Muscle of leg (tissue), 16 donors: Measurements from ENCODE around the gene TTPAL. TPM values are rescaled to one million over a fixed set of nuclear protein-coding genes. Genes with fewer than 3 reads are reported as not detected.
A peak's percentile ranks its signal among the peaks of the same experiment; 100 is the strongest.

ENCODE experiments used
- DNase-seq: peaks from one replicate; pipeline ENCODE4 v3.0.0; 2013
- H3K27ac ChIP-seq: one replicate; pipeline ENCODE4 v1.5.1; 2013; ENCODE audit warnings: mild to moderate bottlenecking, low read length, control low read depth
- H3K27me3 ChIP-seq: one replicate; pipeline ENCODE4 v1.6.1; 2013; ENCODE audit warnings: low read length; ENCODE audit not compliant: control insufficient read depth, insufficient read depth
- H3K36me3 ChIP-seq: one replicate; pipeline ENCODE4 v1.6.1; 2013; ENCODE audit warnings: low read length; ENCODE audit not compliant: control insufficient read depth, insufficient read depth
- H3K4me1 ChIP-seq: one replicate; pipeline ENCODE4 v1.6.1; 2013; ENCODE audit warnings: low read length; ENCODE audit not compliant: control insufficient read depth, insufficient read depth
- H3K4me3 ChIP-seq: one replicate; pipeline ENCODE4 v1.5.1; 2013; ENCODE audit warnings: low read length, control low read depth
- H3K9me3 ChIP-seq: replicated peaks from 2 replicates; pipeline ENCODE4 v1.6.1; 2013; ENCODE audit warnings: low read depth, low read length; ENCODE audit not compliant: control insufficient read depth
- WGBS: methylation state at CpG from one replicate; pipeline ENCODE4 v1.1.5; 2013; ENCODE audit warnings: missing lambda C conversion rate; ENCODE audit not compliant: insufficient coverage; 5-methylcytosine and 5-hydroxymethylcytosine counted together
- long read RNA-seq, 11 donors: transcript quantifications; one replicate each; lab custom pipeline, GENCODE V29; 2026
- polyA plus RNA-seq, 8 donors: library from polyadenylated mRNA; unstranded; fragments of 120-200 nt; gene quantifications; one replicate each; pipeline versions ENCODE4 v1.2.1 to v1.2.3, GENCODE V29; 2013; ENCODE audit warnings: inconsistent platforms in 1 of 8, low replicate concordance in 1 of 8; ENCODE audit not compliant: insufficient read length in 8 of 8, insufficient read depth in 1 of 8
- total RNA-seq: library from RNA; stranded (reverse); fragments of 120-200 nt; gene quantifications from one replicate; pipeline ENCODE4 v1.2.4, GENCODE V29; 2013

The TTPAL gene
- total RNA-seq, result 3.3 TPM
- polyA plus RNA-seq, result 1 to 10 TPM; 4.5 to 7.5 (median 5.5) TPM
- long read RNA-seq, donor 1, result 0 reads
- long read RNA-seq, donor 2, result 0 reads
- long read RNA-seq, donor 3, full-length matches to known transcripts, result 1 of 1 reads
- long read RNA-seq, donor 3, partial matches to known transcripts, result 0 of 1 reads
- long read RNA-seq, donor 3, other reads (novel, unspliced or antisense), result 0 of 1 reads
- long read RNA-seq, donor 4, partial matches to known transcripts, result 0 of 1 reads
- long read RNA-seq, donor 4, other reads (novel, unspliced or antisense), result 0 of 1 reads
- long read RNA-seq, donor 5, full-length matches to known transcripts, result 3 of 11 reads
- long read RNA-seq, donor 5, partial matches to known transcripts, result 8 of 11 reads
- long read RNA-seq, donor 5, other reads (novel, unspliced or antisense), result 0 of 11 reads
- long read RNA-seq, donor 6, full-length matches to known transcripts, result 1 of 1 reads
- long read RNA-seq, donor 6, partial matches to known transcripts, result 0 of 1 reads
- long read RNA-seq, donor 6, other reads (novel, unspliced or antisense), result 0 of 1 reads
- long read RNA-seq, donor 7, result 0 reads
- long read RNA-seq, donor 8, full-length matches to known transcripts, result 1 of 1 reads
- long read RNA-seq, donor 8, partial matches to known transcripts, result 0 of 1 reads
- long read RNA-seq, donor 8, other reads (novel, unspliced or antisense), result 0 of 1 reads
- long read RNA-seq, donor 9, full-length matches to known transcripts, result 2 of 2 reads
- long read RNA-seq, donor 9, partial matches to known transcripts, result 0 of 2 reads
- long read RNA-seq, donor 9, other reads (novel, unspliced or antisense), result 0 of 2 reads
- long read RNA-seq, donor 10, result 0 reads
- long read RNA-seq, donor 11, partial matches to known transcripts, result 0 of 1 reads
- long read RNA-seq, donor 11, other reads (novel, unspliced or antisense), result 0 of 1 reads

- 3% methylated on average over 49 of the region's 55 CpGs for whole genome bisulfite sequencing
These were observed at the start of gene TTPAL for GRCh38 chr20:44475694-44476560. TSS of gene TTPAL (plus strand) at chr20:44475874. CDS start at chr20:44480000, 4,126 bp downstream.

GRCh38 chr20:44425923-44426322 is 49.8 kb upstream of the TTPAL start:
- H3K27ac ChIP-seq, result no peak overlapping the region
- H3K27me3 ChIP-seq, result peaks cover 6% of the 10 kb centered on the region
- H3K36me3 ChIP-seq, result no peaks in the 10 kb centered on the region
- DNase-seq, result no peak
- no peaks in the 10 kb centered on the region for H3K9me3 ChIP-seq
- no peak overlapping the region for H3K4me3 ChIP-seq
- H3K4me1 ChIP-seq, result no peaks in the 10 kb centered on the region
- 79% methylated on average over 2 of the region's 2 CpGs for WGBS

More at GRCh38 chr20:44475694-44476560, at the start of gene TTPAL:
- Histone ChIP-seq H3K27ac (peak within 1 kb of the TSS; percentile 73), H3K4me3 (peak within 1 kb of the TSS; percentile 84), H3K9me3 (no peaks in the 10 kb centered on the region), H3K36me3 (peaks cover 12% of the 10 kb centered on the region), H3K27me3 (no peaks in the 10 kb centered on the region), H3K4me1 (peaks cover 10% of the 10 kb centered on the region)
- peak; percentile 92 for DNase-seq

GRCh38 chr20:44426879-44427790 is 48.5 kb upstream of the TTPAL start:
- no peak for DNase-seq
- no peak overlapping the region for H3K4me3 ChIP-seq
- H3K9me3 ChIP-seq, result no peaks in the 10 kb centered on the region
- H3K36me3 ChIP-seq, result no peaks in the 10 kb centered on the region
- no peak overlapping the region for H3K27ac ChIP-seq
- 81% methylated on average over 5 of the region's 10 CpGs for WGBS
- H3K4me1 ChIP-seq, result no peaks in the 10 kb centered on the region
- peaks cover 6% of the 10 kb centered on the region for H3K27me3 ChIP-seq

GRCh38 chr20:44427804-44428173 is 47.9 kb upstream of the TTPAL start:
- WGBS, result 60% methylated on average over 1 of the region's 3 CpGs

GRCh38 chr20:44428174-44429016 is 47.3 kb upstream of the TTPAL start:
- Histone ChIP-seq H3K27ac (no peak overlapping the region), H3K27me3 (peaks cover 3% of the 10 kb centered on the region), H3K4me3 (no peak overlapping the region), H3K4me1 (no peaks in the 10 kb centered on the region), H3K9me3 (no peaks in the 10 kb centered on the region), H3K36me3 (no peaks in the 10 kb centered on the region)
- DNase-seq, result no peak
- WGBS, result 85% methylated on average over 2 of the region's 8 CpGs

More at GRCh38 chr20:44427804-44428173, 47.9 kb upstream of the TTPAL start:
- Histone ChIP-seq H3K27ac (no peak overlapping the region), H3K27me3 (peaks cover 6% of the 10 kb centered on the region), H3K9me3 (no peaks in the 10 kb centered on the region), H3K4me3 (no peak overlapping the region), H3K36me3 (no peaks in the 10 kb centered on the region), H3K4me1 (no peaks in the 10 kb centered on the region)
- DNase-seq, result no peak

GRCh38 chr20:44429017-44429339 is 46.7 kb upstream of the TTPAL start:
- no peak overlapping the region for H3K27ac ChIP-seq
- no peaks in the 10 kb centered on the region for H3K4me1 ChIP-seq
- H3K27me3 ChIP-seq, result peaks cover 6% of the 10 kb centered on the region
- H3K36me3 ChIP-seq, result no peaks in the 10 kb centered on the region
- no peaks in the 10 kb centered on the region for H3K9me3 ChIP-seq
- no peak overlapping the region for H3K4me3 ChIP-seq
- WGBS, result no CpG with 5 or more reads among the region's 2 CpGs
- no peak for DNase-seq

- 86% methylated on average over 8 of the region's 17 CpGs for WGBS
- H3K9me3 ChIP-seq, result no peaks in the 10 kb centered on the region
- H3K27me3 ChIP-seq, result peaks cover 8% of the 10 kb centered on the region
- H3K4me3 ChIP-seq, result no peak overlapping the region
- H3K27ac ChIP-seq, result no peak overlapping the region
- no peaks in the 10 kb centered on the region for H3K4me1 ChIP-seq
- H3K36me3 ChIP-seq, result no peaks in the 10 kb centered on the region
- DNase-seq, result no peak
These were observed 46.0 kb upstream of the TTPAL start for GRCh38 chr20:44429419-44430269.
